ENCODE results near the gene RELCH. TPM values are rescaled to one million over a fixed set of nuclear protein-coding genes. Genes with fewer than 3 reads are reported as not detected.

The RELCH gene
- total and polyA plus RNA-seq, 10 of the 15 experiments (the other 5 are each of a cell fraction or from before 2014, with no cell fraction given), result 3.1 to 23.6 (median 14.5) TPM

- no peak for TF ChIP-seq JUNB (IDR thresholded peaks at IDR 0.05)
- TF ChIP-seq BCL11A (IDR thresholded peaks at IDR 0.05; ENCODE audit: low read depth, low read length), result no peak
- peak; percentile 15; the same call in 1 of the 2 replicates for TF ChIP-seq NBN (IDR thresholded peaks at IDR 0.05)
- no peak for TF ChIP-seq ZBED1 (IDR thresholded peaks at IDR 0.05; ENCODE audit: borderline replicate concordance)
- no peak for TF ChIP-seq ZBTB11 (CRISPR knock-in tag; IDR thresholded peaks at IDR 0.05)
Measured at GRCh38 chr18:62187543-62188510, 772 bp downstream of the RELCH start (continued).

- Histone ChIP-seq H3K36me3 (ENCODE audit: control insufficient read depth in 2 of 2, insufficient read depth in 2 of 2, low read length in 1 of 2) (peaks cover 0 to 2% of the 10 kb centered on the region in 2 experiments; a peak in 1 of 4 replicates), H3K79me2 (ENCODE audit: control insufficient read depth, insufficient read depth, low read length) (peaks cover 83% of the 10 kb centered on the region), H3K4me2 (ENCODE audit: control insufficient read depth, insufficient read depth) (peak overlapping the region; percentile 88), H2AFZ (ENCODE audit: control insufficient read depth, low read depth, low read length) (no peak overlapping the region), H3K4me1 (ENCODE audit: control insufficient read depth, insufficient read depth, low read length) (peaks cover 3% of the 10 kb centered on the region), H4K20me1 (ENCODE audit: control insufficient read depth, insufficient read depth) (no peaks in the 10 kb centered on the region), H3K27me3 (replicated peaks in 1 of 2; ENCODE audit: control insufficient read depth in 2 of 2, insufficient read depth in 2 of 2, low read length in 1 of 2) (no peaks in the 10 kb centered on the region), H3K9me3 (replicated peaks; ENCODE audit: control insufficient read depth, insufficient read depth, low read length) (peaks cover 6% of the 10 kb centered on the region; the same call in 2 of the 3 replicates), H3K9ac (ENCODE audit: control insufficient read depth, insufficient read depth, low read length) (peak overlapping the region; percentile 90; the same call in 1 of the 2 replicates), H3K27ac (ENCODE audit: control insufficient read depth, insufficient read depth) (no peak overlapping the region), H3K4me3 (peak overlapping the region; percentile 99)
- ChIA-PET POLR2A (interaction anchor here (0.6 kb wide), 4 partner anchors 9 to 128 kb away, joined by 5 to 9 read pairs (median 6); no protein-coding TSS in a partner anchor), RAD21 (ENCODE audit: unreplicated experiment) (interaction anchor here (0.6 to 1.7 kb wide), 2 partner anchors 60 to 210 kb away, joined by 3 to 10 read pairs; no protein-coding TSS in a partner anchor), SMC1A (ENCODE audit: uncharacterized antibody, unreplicated experiment) (interaction anchor here (1.0 to 1.4 kb wide), 3 partner anchors 10 to 60 kb away, joined by 3 to 8 read pairs (median 3); no protein-coding TSS in a partner anchor), CTCF (interaction anchor here (0.6 to 1.5 kb wide), 4 partner anchors 9 to 69 kb away, joined by 3 to 17 read pairs (median 4); no protein-coding TSS in a partner anchor)
- intact Hi-C loops (cut with micrococcal nuclease; ENCODE audit: unreplicated experiment) (loop anchor here (5.0 to 10.0 kb wide), 3 partner anchors 138 to 796 kb away; partner anchors contain the start of genes TNFRSF11A and ZCCHC2), in situ Hi-C loops (cut with MboI) (loop anchor here (5.0 kb wide), 1 partner anchor 58 kb away; no protein-coding TSS in a partner anchor)
- FAIRE-seq (no peak), ATAC-seq (no peak), DNase-seq (ENCODE audit: low read depth, low spot score) (no peak)
- no TSS peak for BruUV-seq (replicated peaks)
- WGBS (ENCODE audit: insufficient coverage, insufficient replicate concordance, low lambda C conversion rate, missing lambda C conversion rate), result 19% methylated on average over 2 of the region's 2 CpGs
- TF ChIP-seq RELB (IDR thresholded peaks at IDR 0.05; ENCODE audit: low read depth) (no peak), MLLT1 (IDR thresholded peaks at IDR 0.05) (no peak), TAF1 (IDR thresholded peaks at IDR 0.05; ENCODE audit: borderline replicate concordance, low read depth, low read length) (no peak), TCF7 (IDR thresholded peaks at IDR 0.05; ENCODE audit: borderline replicate concordance) (no peak), JUND (IDR thresholded peaks at IDR 0.05; ENCODE audit: low read depth, low read length) (no peak), KAT2A (conservative IDR thresholded peaks at IDR 0.05; ENCODE audit: control insufficient read depth, low read depth, low read length) (no peak), IRF3 (IDR thresholded peaks at IDR 0.05) (no peak)
Measured at GRCh38 chr18:62189208-62189607, 2.2 kb downstream of the RELCH start.
